GM20431 (cell line): Measurements from ENCODE around the gene GALNS.
"Not testable (repeated sequence)": the region's sequence is repeated elsewhere in the genome, so short reads cannot be mapped to it uniquely, and the experiment has no call there.

Experiments
- in situ Hi-C: fragments of 300-500 bp; cut with MseI, MboI; formaldehyde crosslinking; loops from one replicate; pipeline ENCODE4 v1.15.0; 2020; ENCODE audit warnings: low sequenced_read_pairs; ENCODE audit not compliant: unreplicated experiment

Gene GALNS

DNA sequence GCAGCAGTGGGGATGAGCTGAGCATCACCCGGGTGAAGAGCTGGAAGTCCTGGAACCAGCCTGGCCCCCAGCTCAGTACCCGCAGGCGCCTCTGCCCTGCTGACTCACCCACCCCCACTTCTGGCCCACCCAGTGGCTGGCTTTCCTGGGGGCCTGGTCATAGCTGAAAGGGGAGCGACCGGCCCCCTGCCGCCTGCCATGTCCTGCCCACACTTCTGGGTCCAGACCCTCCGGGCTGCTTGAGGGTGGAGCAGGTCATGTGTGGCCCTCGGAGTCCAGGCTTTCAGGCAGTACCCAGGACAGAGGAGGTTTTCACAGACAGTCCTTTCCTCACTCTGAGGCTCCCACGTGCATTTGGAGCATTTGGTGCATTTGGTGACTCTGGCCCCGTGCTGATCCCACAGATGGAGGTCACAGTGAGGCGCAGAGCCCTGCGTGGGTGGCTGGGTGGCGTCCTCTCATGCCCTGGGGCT is 64.6 kb downstream of the GALNS start:
- in situ Hi-C loops, result no loop called here

DNA sequence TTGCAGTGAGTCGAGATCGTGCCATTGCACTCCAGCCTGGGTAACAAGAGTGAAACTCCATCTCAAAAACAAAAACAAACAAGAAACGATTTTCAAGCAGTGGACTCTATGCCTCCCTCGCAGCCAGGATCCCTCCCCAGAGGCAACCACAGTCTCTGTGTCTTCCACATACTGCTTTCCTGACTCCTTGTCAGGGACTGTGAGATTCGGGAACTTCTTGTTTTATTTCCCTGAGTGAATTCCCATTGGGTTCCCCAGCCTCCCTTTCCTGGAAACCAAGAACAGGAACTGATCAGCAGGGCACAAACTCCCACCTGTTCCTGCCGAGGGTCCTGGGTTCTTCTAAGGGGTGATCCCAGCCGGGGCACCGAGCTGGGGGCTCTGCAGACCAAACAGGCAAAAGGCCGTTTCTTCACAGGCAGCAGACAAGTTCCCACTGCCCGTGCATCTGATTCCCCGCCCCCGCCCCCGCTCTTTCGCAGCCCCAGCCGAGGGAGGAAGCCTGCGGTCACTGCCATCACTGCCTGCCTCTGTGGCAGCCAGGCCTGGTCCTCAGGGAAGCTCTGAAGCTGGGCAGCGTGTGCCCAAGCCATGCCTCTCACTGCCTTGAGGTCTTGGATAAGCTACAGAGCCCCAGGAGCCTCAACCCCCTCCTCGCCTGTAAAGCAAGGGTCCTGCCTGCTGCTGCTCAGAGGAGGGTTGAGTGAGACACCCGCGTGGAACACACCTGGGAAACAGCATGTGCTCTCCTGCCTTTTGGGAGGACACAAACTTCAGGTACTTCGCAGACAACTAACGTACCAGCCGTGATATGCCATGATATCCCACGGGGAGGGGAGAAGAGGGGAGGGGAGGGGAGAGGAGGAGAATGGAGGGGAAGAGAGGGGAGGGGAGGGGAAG is 66.2 kb downstream of the GALNS start:
- in situ Hi-C loops, result no loop called here

DNA sequence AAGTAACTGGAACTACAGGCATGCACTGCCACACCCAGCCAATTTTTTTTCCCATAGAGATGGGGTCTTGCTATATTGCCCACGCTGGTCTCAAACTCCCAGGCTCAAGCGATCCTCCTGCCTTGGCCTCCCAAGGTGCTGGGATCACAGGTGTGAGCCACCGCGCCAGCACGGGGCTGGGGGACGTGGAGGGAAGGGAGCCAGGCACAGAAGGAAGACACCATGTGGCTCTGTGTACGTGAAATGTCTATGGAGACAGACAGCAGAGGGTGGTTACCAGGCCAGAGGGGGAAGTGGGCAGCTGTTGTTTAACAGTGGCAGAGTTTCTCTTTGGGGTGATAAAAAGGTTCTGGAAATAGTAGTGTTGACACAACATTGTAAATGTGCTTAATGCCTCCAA is 67.2 kb downstream of the GALNS start:
- in situ Hi-C loops, result no loop called here

DNA sequence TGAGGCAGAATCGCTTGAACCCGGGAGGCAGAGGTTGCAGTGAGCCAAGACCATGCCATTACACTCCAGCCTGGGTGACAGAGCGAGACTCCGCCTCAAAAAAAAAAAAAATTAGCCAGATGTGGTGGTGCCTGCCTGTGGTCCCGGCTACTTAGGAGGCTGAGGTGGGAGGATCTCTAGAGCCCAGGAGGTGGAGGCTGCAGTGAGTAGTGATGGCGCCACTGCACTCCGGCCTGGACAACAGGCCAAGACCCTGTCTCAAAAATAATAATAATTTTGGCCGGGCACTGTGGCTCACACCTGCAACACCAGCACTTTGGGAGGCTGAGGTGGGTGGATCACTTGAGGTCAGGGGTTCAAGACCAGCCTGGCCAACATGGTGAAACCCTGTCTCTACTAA is 68.0 kb downstream of the GALNS start:
- in situ Hi-C loops, result not testable (repeated sequence)

DNA sequence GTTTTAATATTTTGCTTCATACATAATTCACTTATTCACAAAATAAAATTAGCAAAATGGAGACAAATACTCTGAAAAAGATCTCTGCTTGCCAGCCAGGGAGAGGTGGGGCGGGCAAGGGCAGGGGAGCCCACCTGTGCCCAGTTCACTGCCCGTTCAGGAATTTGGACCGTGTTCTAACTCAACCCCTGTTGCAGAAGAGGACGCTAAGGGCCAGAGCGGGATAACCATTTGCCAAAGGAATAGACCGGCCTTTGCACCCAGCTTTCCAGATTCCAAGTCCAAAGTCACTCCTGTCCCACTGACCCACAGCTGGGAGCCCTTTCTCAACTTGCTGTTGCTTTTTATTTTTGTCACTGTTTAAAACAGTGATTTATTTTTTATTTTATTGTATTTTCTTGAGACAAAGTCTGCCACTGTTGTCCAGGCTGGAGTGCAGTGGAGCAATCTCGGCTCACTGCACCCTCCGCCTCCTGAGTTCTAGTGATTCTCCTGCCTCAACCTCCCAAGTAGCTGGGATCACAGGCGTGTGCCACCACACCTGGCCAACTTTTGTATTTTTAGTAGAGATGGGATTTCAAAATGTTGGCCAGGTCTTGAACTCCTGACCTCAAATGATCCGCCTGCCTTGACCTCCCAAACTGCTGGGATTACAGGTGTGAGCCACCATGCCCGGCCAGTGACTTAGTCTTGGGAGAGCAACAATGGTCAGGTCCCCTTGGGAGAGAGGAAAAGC is 69.0 kb downstream of the GALNS start:
- in situ Hi-C loops, result no loop called here

DNA sequence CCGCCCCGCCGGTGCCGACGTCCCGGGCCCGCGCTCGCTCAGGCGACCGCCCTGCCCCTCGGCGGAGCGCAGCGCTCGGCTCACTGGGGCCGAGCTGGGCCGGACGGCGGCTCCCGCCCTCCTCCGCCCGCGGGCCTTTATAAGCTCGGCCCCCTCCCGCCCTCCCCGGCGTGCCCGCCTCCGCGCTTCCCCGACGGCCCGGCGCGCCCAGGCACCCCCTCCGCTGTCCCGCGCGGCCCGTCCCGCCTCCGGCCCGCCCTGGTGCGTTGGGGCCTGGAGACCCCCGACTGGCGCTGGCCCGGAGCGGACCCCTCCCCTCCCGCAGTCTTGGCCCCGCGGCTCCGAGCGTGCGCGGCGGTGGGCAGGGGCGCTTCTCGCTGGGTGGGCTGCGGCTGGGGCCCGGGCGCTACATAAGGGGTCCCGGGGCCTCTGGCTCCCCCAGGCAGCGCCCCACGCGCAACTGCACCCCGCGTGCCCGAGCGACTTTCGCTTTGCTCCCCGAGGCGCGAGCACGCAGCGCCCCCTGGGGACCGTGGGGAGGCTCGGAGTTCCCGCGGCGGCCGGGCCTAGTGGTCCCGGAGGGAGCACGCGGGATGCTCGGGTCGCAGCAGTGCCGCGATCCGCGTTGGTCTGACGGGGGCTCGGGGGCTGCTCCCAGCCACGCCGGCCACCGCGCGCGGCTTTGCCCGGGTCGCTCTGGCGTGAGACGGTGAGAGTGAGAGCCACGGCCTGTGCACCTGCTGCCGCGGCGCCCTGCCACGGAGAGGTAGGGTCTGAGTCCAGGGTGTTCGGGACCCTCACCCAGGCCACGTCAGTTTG is 71.4 kb downstream of the GALNS start, which contains the start of gene PIEZO1:
PIEZO1 (minus strand) TSS at position 115 of the 819 bp plus-strand sequence. CDS start 256 bp downstream, outside the sequence.
- in situ Hi-C loops, result no loop called here

DNA sequence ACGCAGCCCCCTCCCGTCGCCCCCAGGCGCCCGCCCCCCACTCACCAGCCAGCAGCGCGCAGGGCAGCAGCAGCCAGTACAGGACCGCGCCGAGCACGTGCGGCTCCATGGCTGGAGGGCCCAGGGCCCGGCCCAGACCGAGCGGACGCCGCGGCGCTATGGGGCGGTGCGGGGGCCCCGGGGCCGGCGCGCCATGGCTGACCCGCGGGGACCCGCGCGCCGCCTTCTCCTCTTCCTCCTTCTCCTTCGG is 72.0 kb downstream of the GALNS start:
- in situ Hi-C loops, result no loop called here

DNA sequence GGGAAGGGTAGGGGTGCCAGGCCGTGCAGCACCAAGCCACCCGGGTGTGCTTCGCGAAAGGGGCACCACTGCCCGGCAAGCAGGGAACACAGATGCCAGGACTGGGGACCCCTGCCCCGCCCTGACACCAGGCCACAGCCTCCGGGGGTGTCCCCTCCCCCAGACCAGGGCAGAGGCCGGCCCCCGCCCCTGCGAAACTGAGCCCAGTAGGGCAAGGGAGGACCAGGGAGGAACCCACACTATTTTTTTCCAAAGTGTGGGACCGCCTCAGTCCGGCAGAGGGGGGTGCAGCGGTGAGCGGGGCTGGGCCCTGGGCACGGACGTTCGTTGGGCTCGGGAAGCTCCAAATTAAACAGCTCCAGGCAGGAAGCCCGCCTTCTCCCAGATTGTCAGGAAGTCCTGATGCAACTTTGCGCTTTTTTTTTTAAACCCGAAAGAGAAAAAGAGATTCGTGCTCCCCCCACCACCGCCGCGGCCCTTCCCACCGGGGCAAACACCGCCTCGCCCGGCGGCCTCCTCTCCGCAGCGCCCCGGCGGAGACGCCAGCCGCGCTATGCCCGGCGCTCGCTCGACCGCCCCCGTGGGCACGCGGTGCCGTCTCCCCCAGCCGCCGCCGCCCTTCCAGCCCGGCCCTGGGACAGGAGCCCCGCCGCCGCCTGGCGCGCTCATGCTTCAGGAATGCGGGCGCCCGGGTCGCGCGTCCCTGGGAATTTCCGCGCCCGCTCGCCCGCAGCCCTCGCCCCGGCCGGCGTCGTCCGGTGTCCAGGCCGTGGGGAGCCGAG is 72.5 kb downstream of the GALNS start:
- in situ Hi-C loops, result no loop called here

DNA sequence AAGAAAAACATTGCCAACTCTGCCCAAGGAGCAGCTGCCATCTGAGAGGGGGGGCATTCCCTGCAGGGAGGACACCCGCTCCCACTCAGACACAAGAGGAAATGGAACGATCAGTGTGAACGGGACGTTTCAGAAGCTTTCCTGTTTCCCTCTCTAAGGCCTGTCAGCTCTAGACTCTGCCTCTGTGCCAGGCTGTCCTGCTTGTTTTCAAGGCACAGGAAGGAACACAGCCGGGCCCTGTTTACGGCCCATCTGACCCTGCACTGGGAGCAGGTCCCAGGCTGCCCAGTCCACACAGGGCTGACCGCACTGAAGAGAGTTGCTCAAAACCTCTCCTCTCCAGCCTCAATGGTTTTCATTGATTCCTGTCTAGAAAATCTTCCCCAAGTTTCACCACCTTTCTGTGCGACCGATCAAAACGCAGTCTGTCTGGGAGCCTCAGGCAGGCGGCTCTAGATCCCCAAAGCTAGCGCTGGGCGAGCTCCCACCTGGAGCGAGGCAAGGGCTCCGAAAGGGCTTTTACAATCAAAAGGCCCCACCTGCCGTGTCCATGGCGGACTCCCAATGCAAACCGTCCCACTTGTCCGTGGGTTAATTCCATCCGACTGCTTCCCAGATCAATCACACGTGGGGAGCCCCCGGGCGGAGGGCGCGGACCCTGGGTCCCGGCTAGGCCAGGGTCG is 73.2 kb downstream of the GALNS start:
- in situ Hi-C loops, result no loop called here

DNA sequence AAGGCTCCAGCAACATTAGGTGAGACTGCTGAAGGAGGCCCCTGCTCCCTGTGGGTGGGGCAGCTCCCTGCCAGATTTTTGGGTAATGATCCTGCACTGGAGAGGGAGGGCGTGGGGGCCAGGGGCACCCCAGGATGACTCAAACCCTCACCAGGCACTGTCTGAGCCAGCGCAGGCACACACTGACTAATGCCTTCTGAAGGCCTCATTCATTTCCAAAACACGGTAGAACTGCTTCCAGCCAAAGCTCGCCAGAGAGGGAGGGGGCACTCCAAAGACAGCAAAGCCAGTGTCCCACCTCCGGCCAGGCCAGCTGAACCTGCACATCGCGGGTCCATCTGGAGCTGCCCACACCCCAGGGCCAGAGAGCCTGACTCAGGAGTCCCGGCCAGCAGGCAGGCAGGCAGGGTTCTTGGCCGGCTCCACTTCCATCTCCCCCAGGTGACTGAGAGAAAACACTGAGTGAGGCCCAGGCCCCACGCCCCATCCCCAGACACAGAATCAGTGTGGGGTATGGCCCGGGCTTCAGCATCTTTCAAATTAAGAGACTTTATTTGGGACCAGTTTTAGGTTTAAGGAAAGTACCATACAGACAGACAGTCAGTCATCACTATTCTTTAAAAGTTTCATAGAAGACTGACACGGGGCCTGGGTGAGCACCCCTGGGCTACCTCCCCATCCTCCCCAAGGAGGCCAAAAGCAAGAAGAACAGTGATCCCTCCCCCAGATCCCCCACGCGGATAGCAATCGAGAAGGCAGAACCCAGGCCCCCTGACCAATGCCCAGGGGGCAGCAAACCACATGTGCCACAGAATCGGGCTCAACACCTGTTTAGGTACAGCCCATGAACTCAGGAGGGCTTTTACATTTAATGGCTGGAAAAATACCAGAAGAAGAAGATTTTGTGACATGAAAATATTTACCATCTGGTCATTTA is 74.0 kb downstream of the GALNS start:
- in situ Hi-C loops, result no loop called here

DNA sequence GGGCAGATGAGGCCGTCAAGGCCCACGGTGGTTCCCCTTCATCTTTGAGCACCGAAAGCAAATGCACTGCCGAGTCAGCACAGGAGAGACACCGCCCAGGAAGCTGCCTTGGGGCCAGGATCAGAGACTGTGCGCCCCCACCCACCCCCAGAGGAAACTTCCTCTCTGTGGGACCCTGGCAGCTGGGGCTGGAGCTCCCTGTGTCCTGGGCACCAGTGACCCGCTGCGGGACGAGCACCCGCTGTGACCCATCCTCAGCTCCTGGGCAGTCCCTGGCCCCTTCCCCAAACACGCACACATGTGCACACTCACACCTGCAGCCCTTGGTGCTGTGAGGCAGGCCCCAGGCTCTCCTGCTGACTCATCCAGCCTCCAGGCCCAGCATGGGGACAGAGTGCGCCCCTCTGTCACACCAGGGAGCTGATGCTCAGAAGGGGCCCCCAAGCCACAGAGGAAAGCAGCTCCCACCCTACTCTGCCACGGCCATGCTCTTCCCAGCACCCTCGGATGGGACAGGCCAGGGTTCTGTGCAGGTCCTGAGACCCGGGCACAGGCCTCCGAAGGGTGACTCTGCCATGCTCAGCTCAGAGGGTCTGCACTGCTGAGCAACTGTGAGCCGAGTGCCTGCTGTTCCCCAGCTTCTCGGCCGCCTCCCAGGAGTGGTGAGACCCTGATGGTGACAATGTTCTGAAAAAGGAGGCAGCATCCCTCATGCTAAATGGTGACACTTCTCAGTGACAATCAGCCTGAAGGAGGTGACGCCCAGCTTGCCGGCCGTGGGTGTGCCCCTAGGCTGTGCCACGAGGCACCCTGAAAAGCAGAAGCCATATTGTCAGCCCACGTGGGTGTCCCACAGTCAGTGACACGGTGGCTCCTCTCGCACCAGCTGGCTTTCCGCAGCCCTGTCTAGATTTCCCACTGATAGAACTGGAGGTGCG is 75.3 kb downstream of the GALNS start:
- in situ Hi-C loops, result no loop called here

DNA sequence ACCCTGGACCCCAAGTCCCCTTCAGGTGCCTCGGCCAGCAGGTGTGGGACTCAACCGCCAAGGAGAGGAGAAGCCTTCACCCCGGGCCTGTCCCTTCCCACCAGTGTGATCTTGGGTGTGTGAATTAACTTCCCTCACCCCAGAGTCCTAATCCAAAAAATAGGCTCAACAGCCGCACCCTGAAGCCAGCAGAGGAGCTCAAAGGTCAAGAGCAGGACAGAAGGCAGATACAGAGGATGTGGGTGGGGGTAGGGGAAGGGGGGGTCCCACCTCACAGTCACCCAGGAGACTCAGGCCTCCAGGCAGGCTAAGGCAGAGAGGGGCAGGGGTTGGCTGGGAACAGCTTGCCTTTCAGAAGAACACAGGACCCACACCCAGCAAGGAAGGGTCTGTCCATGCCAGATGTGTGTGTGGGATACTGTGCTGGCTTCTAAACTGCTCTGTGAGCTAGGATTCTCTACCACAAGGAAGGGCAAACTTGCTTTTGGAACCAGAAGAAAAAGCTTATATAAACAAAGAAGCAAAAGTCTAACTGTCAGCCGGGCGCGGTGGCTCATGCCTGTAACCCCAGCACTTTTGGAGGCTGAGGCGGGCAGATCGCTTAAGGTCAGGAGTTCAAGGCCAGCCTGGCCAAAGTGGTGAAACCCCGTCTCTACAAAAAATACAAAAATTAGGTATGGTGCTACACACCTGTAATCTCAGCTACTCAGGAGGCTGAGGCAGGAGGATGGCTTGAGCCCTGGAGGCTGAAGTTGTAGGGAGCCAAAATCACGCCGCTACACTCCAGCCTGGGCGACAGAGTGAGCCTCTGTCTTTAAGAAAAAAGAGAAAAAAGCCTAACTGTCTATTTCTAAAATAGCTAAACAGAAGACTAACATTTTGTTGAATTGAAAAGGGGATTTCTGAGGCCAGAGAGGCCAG is 76.3 kb downstream of the GALNS start:
- in situ Hi-C loops, result no loop called here

DNA sequence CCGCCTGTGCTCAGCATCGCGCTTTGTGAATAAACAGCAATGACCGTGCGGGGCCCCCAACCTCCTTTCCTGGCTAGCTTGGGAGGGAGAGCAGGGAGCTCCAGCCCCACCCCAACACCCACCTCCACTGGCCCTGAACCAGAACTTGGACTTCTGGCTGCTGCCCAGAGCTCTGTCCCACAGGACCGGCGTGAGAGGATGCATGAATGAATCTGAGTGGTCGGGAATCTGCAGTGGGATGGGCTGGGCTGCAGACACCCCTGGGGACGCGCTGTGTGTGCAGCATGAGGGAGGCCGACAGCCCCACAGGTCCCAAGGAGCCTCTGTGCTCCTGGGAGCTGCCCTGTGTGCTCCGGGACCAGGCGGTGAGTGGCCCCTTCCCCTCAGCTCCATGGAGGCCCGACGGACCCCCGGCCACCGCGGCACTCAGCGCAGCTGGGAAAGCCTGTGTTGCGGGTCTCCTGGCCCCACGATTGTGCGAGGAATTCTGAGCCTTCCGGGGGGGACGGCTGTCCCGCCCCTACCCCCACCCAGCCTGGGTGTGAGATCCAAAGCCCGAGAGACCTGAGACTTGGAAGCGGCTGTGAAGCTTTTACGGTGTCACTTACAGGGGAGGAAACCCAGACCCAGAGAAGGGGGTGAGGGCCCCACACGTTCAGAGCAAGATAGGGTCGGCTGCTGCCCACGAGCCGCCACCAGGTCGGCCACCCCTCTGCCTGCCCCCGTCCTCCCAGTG is 77.2 kb downstream of the GALNS start:
- in situ Hi-C loops, result no loop called here

DNA sequence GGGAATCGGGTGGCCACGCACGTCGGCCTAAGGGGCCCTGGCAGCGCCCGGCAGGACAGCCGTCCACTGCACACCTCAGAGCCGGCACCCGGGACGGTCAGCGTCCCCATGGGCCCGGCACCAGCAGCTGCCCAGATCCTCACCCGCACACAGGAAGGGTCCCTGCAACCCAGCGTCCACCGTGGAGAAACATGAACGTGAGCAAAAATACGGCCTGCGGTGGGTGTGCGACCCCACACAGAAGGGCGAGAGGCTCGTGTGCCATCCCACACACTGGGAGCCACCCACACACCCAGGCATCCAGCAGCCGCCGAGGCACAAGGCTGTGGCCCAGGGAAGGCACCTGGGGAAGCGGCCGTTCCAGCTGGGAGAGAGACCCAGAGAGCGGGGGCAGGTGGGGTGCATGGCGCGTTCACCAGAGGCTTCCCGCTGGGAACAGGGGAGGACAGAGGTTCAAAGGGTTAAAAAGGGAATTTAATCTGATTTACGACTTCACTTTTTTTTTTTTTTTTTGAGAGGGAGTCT is 78.1 kb downstream of the GALNS start:
- in situ Hi-C loops, result no loop called here

DNA sequence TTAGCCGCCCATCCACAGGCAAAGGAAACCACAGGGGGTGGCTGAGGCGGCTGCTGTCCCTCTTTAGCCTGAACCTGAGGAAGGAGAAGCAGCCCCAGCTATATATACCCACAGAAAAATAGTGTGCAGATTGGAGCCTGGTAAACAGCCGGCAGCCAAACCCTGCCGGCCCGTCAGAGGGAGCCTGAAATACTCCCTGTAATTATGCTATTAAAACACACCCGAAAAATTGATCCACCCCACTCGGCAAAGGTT is 78.5 kb downstream of the GALNS start:
- in situ Hi-C loops, result no loop called here
